H1 (cell line): Measurements from ENCODE around the gene PJVK. TPM values are rescaled to one million over a fixed set of nuclear protein-coding genes. Genes with fewer than 3 reads are reported as not detected.

Source experiments
- CTCF ChIA-PET: fragments of 300-600 bp; sonication (Branson Sonifier 250); formaldehyde crosslinking; loops from one replicate; lab custom pipeline; 2021; ENCODE audit not compliant: partially characterized antibody; lab: Charles Lee
- POLR2A ChIA-PET: fragments of 300-600 bp; sonication (Branson Sonifier 250); formaldehyde crosslinking; loops from one replicate; lab custom pipeline; 2021; ENCODE audit warnings: inconsistent platforms; ENCODE audit not compliant: partially characterized antibody; lab: Charles Lee
- DNase-seq, 2 experiments: peaks; one replicate each; pipeline versions ENCODE4 v3.0.0 to v3.0.0-alpha.2; 2010 to 2022; ENCODE audit warnings: low spot score in 2 of 2, low read depth in 1 of 2, mixed read lengths in 1 of 2
- FAIRE-seq: peaks from 2 replicates; lab custom pipeline; 2011; peaks lifted over from hg19 to GRCh38; lab: Jason Lieb, UNC
- H2AFZ ChIP-seq: 2 replicates; pipeline ENCODE4 v1.8.1; 2012; ENCODE audit warnings: low read length, inconsistent platforms
- H2AK5ac ChIP-seq: 2 replicates; pipeline ENCODE4 v1.6.1; 2013; ENCODE audit warnings: low read depth, low read length
- H2BK120ac ChIP-seq: replicated peaks from 2 replicates; pipeline ENCODE3; 2013; ENCODE audit warnings: low read depth, low read length, inconsistent platforms
- H2BK12ac ChIP-seq: 2 replicates; pipeline ENCODE4 v1.6.1; 2013; ENCODE audit warnings: low read depth, low read length
- H2BK15ac ChIP-seq: 2 replicates; pipeline ENCODE4 v1.6.1; 2013; ENCODE audit warnings: low read length
- H2BK20ac ChIP-seq: 2 replicates; pipeline ENCODE4 v1.6.1; 2013; ENCODE audit warnings: low read length
- H2BK5ac ChIP-seq: 2 replicates; pipeline ENCODE4 v1.6.1; 2013; ENCODE audit warnings: low read depth, low read length
- H3K14ac ChIP-seq: 2 replicates; pipeline ENCODE4 v1.6.1; 2013; ENCODE audit warnings: inconsistent platforms; ENCODE audit not compliant: insufficient read length
- H3K18ac ChIP-seq: 2 replicates; pipeline ENCODE4 v1.6.1; 2013; ENCODE audit warnings: low read length; ENCODE audit errors: extremely low read depth
- H3K23ac ChIP-seq: 2 replicates; pipeline ENCODE4 v1.6.1; 2013; ENCODE audit warnings: inconsistent platforms; ENCODE audit not compliant: insufficient read length
- H3K23me2 ChIP-seq: 2 replicates; pipeline ENCODE4 v1.6.1; 2013; ENCODE audit warnings: low read depth, low read length
- H3K27ac ChIP-seq: 2 replicates; pipeline ENCODE4 v1.6.1; 2011; ENCODE audit warnings: low read depth, low read length, inconsistent platforms
- H3K27me3 ChIP-seq, 4 experiments: replicated peaks in 1 of 4; 1 replicate in 1 of 4; 2 replicates in 3 of 4; pipeline versions ENCODE4 v1.6.1 to v1.8.1; 2011 to 2013; ENCODE audit warnings: low read length in 3 of 4, mild to moderate bottlenecking in 3 of 4, inconsistent platforms in 2 of 4, mixed read lengths in 2 of 4, moderate library complexity in 1 of 4; ENCODE audit not compliant: control insufficient read depth in 3 of 4, insufficient read depth in 3 of 4; ENCODE audit errors: extremely low read depth in 1 of 4
- H3K36me3 ChIP-seq, 4 experiments: 2 replicates each; pipeline versions ENCODE4 v1.6.1 to v1.8.1; 2011 to 2013; ENCODE audit warnings: mild to moderate bottlenecking in 4 of 4, low read length in 3 of 4, moderate library complexity in 2 of 4, control low read depth in 1 of 4, inconsistent platforms in 1 of 4; ENCODE audit not compliant: insufficient read depth in 4 of 4, control insufficient read depth in 2 of 4
- H3K4ac ChIP-seq: replicated peaks from 2 replicates; pipeline ENCODE3; 2013; ENCODE audit warnings: low read length, low read depth, mixed read lengths, inconsistent platforms; ENCODE audit not compliant: insufficient read length
- H3K4me1 ChIP-seq, 4 experiments: replicated peaks in 1 of 4; 1 replicate in 1 of 4; 2 replicates in 3 of 4; pipeline versions ENCODE4 v1.6.1 to v1.8.1; 2011 to 2013; ENCODE audit warnings: low read length in 3 of 4, inconsistent platforms in 2 of 4, mixed read lengths in 1 of 4; ENCODE audit not compliant: insufficient read depth in 4 of 4, control insufficient read depth in 3 of 4
- H3K4me2 ChIP-seq, 2 experiments: 2 replicates each; pipeline versions ENCODE4 v1.6.1 to v1.8.1; 2011 to 2013; ENCODE audit warnings: low read depth in 2 of 2, low read length in 2 of 2, control low read depth in 1 of 2, inconsistent platforms in 1 of 2, mild to moderate bottlenecking in 1 of 2; ENCODE audit not compliant: insufficient read depth in 1 of 2
- H3K4me3 ChIP-seq, 4 experiments: fragments of 200-600, 300-600 bp in 1 of 4; sonication (generic), shearing (Covaris generic), sonication (Bioruptor Twin) in 1 of 4; 2 replicates each; pipeline versions ENCODE4 v1.5.1 to v1.8.1; 2011 to 2016; ENCODE audit warnings: low read length in 4 of 4, low read depth in 3 of 4, control low read depth in 2 of 4, inconsistent platforms in 2 of 4, mild to moderate bottlenecking in 2 of 4, mixed read lengths in 1 of 4, moderate library complexity in 1 of 4; ENCODE audit not compliant: insufficient read depth in 2 of 4; ENCODE audit errors: extremely low read depth in 1 of 4
- H3K56ac ChIP-seq: replicated peaks from 2 replicates; pipeline ENCODE3; 2013; ENCODE audit warnings: low read depth, mild to moderate bottlenecking, mixed read lengths, low read length, inconsistent platforms; ENCODE audit not compliant: insufficient read length
- H3K79me1 ChIP-seq: 2 replicates; pipeline ENCODE4 v1.6.1; 2013; ENCODE audit warnings: low read depth, low read length, control low read depth
- H3K79me2 ChIP-seq, 2 experiments: 2 replicates each; pipeline versions ENCODE4 v1.6.1 to v1.8.1; 2012 to 2013; ENCODE audit warnings: low read length in 2 of 2, mild to moderate bottlenecking in 2 of 2, inconsistent platforms in 1 of 2; ENCODE audit not compliant: insufficient read depth in 2 of 2, control insufficient read depth in 1 of 2
- H3K9ac ChIP-seq, 4 experiments: replicated peaks in 1 of 4; 1 replicate in 1 of 4; 2 replicates in 3 of 4; pipeline versions ENCODE4 v1.6.1 to v1.8.1; 2011 to 2013; ENCODE audit warnings: low read depth in 3 of 4, low read length in 3 of 4, control low read depth in 2 of 4, mild to moderate bottlenecking in 2 of 4, moderate library complexity in 2 of 4, inconsistent platforms in 1 of 4; ENCODE audit errors: extremely low read depth in 1 of 4
- H3K9me3 ChIP-seq, 2 experiments: 2 replicates each; pipeline versions ENCODE4 v1.6.1 to v1.8.1; 2012 to 2013; ENCODE audit warnings: mild to moderate bottlenecking in 2 of 2, moderate library complexity in 2 of 2, control low read depth in 1 of 2, inconsistent platforms in 1 of 2, low read depth in 1 of 2, low read length in 1 of 2, mixed read lengths in 1 of 2; ENCODE audit not compliant: insufficient read depth in 2 of 2
- H4K20me1 ChIP-seq, 2 experiments: replicated peaks in 1 of 2; 2 replicates each; pipeline versions ENCODE3 to v1.8.1; 2011 to 2013; ENCODE audit warnings: inconsistent platforms in 2 of 2, low read length in 2 of 2, mild to moderate bottlenecking in 1 of 2; ENCODE audit not compliant: insufficient read depth in 2 of 2, control insufficient read depth in 1 of 2
- H4K5ac ChIP-seq: 2 replicates; pipeline ENCODE4 v1.6.1; 2013; ENCODE audit warnings: low read length, low read depth, mixed read lengths, inconsistent platforms; ENCODE audit not compliant: insufficient read length
- H4K8ac ChIP-seq: 2 replicates; pipeline ENCODE4 v1.8.0; 2013; ENCODE audit warnings: mild to moderate bottlenecking, moderate library complexity, low read length, inconsistent platforms; ENCODE audit not compliant: insufficient read depth; ENCODE audit errors: extremely low read depth
- H4K91ac ChIP-seq: replicated peaks from 2 replicates; pipeline ENCODE3; 2013; ENCODE audit warnings: low read length, mixed read lengths, inconsistent platforms; ENCODE audit not compliant: insufficient read length
- CTBP2 ChIP-seq: IDR thresholded peaks from 2 replicates; pipeline ENCODE4 v1.7.0; 2011; ENCODE audit warnings: borderline replicate concordance, mild to moderate bottlenecking, moderate library complexity, mixed read lengths, low read length; ENCODE audit not compliant: insufficient read depth, insufficient read length
- JUND ChIP-seq: IDR thresholded peaks from 2 replicates; pipeline ENCODE4 v1.6.1; 2011; ENCODE audit warnings: mild to moderate bottlenecking, improper control_type of control experiment, low read length
- RBBP5 ChIP-seq: IDR thresholded peaks from 2 replicates; pipeline ENCODE4 v1.7.1; 2012; ENCODE audit warnings: low read depth, mild to moderate bottlenecking, inconsistent platforms, low read length, moderate library complexity, borderline replicate concordance
- RXRA ChIP-seq: IDR thresholded peaks from 2 replicates; pipeline ENCODE4 v1.6.1; 2011; ENCODE audit warnings: low read depth, mild to moderate bottlenecking, low read length, moderate library complexity; ENCODE audit not compliant: insufficient read depth
- polyA plus RNA-seq, 7 experiments: library from polyadenylated mRNA; depleted of rRNA in 3 of 7; stranded (reverse) in 5 of 7; unstranded in 2 of 7; fragments of >200 nt in 5 of 7; fragments of 200-250 nt in 2 of 7; gene quantifications; 1 replicate in 5 of 7; 2 replicates in 1 of 7; 4 replicates in 1 of 7; pipeline versions ENCODE4 v1.2.1 to v1.2.3, GENCODE V29; 2011 to 2013; ENCODE audit warnings: missing spikeins in 2 of 7, mixed read lengths in 2 of 7
- total RNA-seq: library from RNA; stranded (reverse); fragmentation: NEBNext Ultra II Directional; extraction: Animal tissue kit (Norgen Biotek cat#: 25700); gene quantifications from 2 replicates; pipeline ENCODE4 v1.2.1, GENCODE V29; 2021

The PJVK gene
- total and polyA plus RNA-seq, 2 of the 8 experiments (the other 6 are each of a cell fraction or from before 2014, with no cell fraction given), result 2.4 to 2.8 TPM

GRCh38 chr2:178498137-178498536 lies 47.0 kb downstream of the PJVK start:
- no peaks in the 10 kb centered on the region for H3K79me1 ChIP-seq
- H3K4me3 ChIP-seq, result no peak overlapping the region
- no peaks in the 10 kb centered on the region for H3K4me1 ChIP-seq
- H3K79me2 ChIP-seq, result no peaks in the 10 kb centered on the region
- H3K9me3 ChIP-seq, result no peaks in the 10 kb centered on the region
- TF ChIP-seq JUND (no peak), RBBP5 (no peak), CTBP2 (no peak), RXRA (no peak)
- H2BK20ac ChIP-seq, result no peak overlapping the region
- H3K27me3 ChIP-seq, result peaks cover 0 to 1% (median 0%) of the 10 kb centered on the region in 4 experiments; a peak in 1 of 7 replicates
- no peak overlapping the region for H3K23ac ChIP-seq
- H2BK120ac ChIP-seq, result no peak overlapping the region
- no peak overlapping the region; a peak in 1 of 7 replicates for H3K9ac ChIP-seq
- peaks cover 2 to 35% (median 15%) of the 10 kb centered on the region in 4 experiments; a peak in 7 of 8 replicates for H3K36me3 ChIP-seq
- peaks cover 0 to 1% of the 10 kb centered on the region in 2 experiments for H4K20me1 ChIP-seq
- no peak overlapping the region for H4K8ac ChIP-seq
- H3K23me2 ChIP-seq, result no peaks in the 10 kb centered on the region
- no peak overlapping the region for H4K5ac ChIP-seq
- H3K56ac ChIP-seq, result no peak overlapping the region
- no peak overlapping the region for H2BK5ac ChIP-seq
- H3K4me2 ChIP-seq, result no peak overlapping the region
- H2AK5ac ChIP-seq, result no peak overlapping the region
- no peak overlapping the region for H2AFZ ChIP-seq
- H4K91ac ChIP-seq, result no peak overlapping the region
- FAIRE-seq (no peak), DNase-seq (no peak)
- H3K4ac ChIP-seq, result no peak overlapping the region
- no peak overlapping the region for H3K14ac ChIP-seq
- POLR2A ChIA-PET, result no interaction called here
- CTCF ChIA-PET, result interaction anchor here (2.0 kb wide), 1 partner anchor 16 kb away, joined by 4 read pairs; no protein-coding TSS in a partner anchor
- H3K27ac ChIP-seq, result no peak overlapping the region
- no peak overlapping the region for H3K18ac ChIP-seq
- no peak overlapping the region for H2BK12ac ChIP-seq
- H2BK15ac ChIP-seq, result no peak overlapping the region
